Esophagus mucosa (tissue), 1 donor: ENCODE measurements around the gene ALDH1L2. TPM values are rescaled to one million over a fixed set of nuclear protein-coding genes. Genes with fewer than 3 reads are reported as not detected.

ENCODE experiments used
- ATAC-seq: fragments of 200-7000 bp; cut with Tn5 transposase; one replicate; pipeline ENCODE4 v1.9.1; 2020
- total RNA-seq: library from RNA; stranded (reverse); gene quantifications from one replicate; pipeline ENCODE4 v1.2.4, GENCODE V29; 2023
- donor health status: DM: yes; HTN: yes; CAD: no.

Gene ALDH1L2
- total RNA-seq, 1 donor from 2014 or later = 6.0 TPM

DNA sequence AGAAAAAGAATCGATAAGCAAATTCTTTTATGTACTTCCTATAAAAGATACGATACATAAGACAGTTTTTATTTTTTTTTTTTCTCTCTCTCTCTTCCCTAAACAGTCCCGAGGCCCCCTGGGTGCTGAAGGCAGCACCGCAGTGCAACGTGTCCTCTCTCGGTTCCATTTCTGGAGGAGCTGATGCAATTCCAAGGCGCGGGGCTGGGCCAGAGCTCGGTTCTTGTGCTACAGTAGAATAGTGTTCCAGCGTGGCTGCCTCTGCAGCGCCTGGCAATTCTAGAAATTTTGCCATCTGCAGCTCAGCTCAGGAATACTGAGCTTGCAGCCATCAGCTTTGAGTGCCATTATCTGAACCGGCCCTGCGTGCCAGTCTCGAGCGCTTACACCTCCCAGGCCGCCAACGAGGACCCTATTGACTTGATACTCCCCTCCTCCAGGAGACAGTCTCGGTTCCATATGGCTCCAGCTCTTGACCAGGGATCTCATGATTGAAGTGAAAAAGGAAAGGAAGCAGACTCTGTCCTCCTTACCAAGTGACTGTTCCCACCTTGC, 630 bp downstream of the ALDH1L2 start:
- peak; percentile 54 for ATAC-seq

- no peak for ATAC-seq
Measured at GRCh38 chr12:105083031-105083430, 1.2 kb downstream of the ALDH1L2 start.

- ATAC-seq = peak; percentile 49
Measured at GRCh38 chr12:105078712-105079570, 5.3 kb downstream of the ALDH1L2 start.

DNA sequence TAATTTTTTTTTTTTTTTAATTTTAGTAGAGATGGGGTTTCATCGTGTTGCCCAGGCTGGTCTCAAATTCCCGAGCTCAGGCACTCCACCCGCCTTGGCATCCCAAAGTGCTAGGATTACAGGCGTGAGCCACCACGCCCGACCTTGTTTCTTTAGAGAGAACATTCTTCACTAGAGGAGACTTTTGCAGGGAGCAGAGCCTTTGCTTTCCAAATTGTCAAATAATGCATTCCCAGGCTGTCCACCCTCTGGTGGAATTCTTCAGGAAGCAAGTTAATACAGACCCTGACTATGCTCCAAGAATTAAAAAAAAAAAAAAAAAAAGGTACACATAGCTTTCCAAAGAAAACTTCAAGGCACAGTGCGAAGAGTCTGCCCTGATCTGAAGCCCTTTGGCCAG, 6.8 kb downstream of the ALDH1L2 start:
- ATAC-seq = no peak

GRCh38 chr12:105076913-105077312, 7.3 kb downstream of the ALDH1L2 start:
- no peak for ATAC-seq

- ATAC-seq = peak; percentile 66
Measured at GRCh38 chr12:105076098-105076497, 8.2 kb downstream of the ALDH1L2 start.

DNA sequence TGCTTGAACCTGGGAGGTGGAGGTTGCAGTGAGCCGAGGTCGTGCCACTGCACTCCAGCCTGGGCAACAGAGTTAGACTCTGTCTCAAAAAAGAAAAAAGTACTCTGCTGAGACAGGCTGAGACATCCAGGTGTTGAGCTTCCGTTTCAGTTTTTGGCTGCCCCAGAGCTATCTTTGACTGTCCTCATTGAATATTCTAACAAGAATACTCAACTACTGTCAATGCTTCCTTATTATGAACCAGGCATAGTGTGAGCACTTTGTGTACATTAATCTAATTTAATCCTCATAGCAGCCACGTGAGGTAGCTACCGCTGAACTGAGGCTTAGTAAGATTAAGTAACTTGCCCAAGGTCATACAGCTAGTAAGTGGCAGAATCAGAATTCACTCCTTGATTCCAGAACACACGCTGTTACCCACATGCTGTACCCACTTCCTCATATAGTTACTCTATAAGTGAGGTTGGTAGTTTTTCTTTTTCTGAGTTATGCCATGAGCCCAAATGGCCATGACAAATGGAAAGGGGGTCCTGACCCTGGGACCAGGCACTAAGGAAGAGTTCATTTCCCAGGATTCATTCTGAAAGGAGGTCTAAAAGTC, 11.3 kb downstream of the ALDH1L2 start:
- peak; percentile 88 for ATAC-seq

DNA sequence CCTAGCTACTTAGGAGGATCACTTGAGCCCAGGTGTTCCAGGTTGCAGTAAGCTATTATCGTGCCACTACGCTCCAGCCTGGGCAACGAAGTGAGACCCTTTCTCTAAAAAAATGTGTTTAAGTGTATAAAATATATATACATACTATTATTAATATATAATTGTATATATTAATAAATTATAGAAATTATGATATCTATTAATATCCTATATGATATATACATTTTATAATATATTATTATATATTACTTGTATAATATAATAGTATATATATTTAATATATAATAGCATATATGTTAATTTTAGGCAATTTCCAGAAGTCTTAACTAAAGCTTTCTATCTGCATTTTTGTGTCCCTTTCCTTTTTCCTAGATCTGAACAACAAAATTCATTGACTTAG, 12.3 kb downstream of the ALDH1L2 start:
- ATAC-seq = no peak

DNA sequence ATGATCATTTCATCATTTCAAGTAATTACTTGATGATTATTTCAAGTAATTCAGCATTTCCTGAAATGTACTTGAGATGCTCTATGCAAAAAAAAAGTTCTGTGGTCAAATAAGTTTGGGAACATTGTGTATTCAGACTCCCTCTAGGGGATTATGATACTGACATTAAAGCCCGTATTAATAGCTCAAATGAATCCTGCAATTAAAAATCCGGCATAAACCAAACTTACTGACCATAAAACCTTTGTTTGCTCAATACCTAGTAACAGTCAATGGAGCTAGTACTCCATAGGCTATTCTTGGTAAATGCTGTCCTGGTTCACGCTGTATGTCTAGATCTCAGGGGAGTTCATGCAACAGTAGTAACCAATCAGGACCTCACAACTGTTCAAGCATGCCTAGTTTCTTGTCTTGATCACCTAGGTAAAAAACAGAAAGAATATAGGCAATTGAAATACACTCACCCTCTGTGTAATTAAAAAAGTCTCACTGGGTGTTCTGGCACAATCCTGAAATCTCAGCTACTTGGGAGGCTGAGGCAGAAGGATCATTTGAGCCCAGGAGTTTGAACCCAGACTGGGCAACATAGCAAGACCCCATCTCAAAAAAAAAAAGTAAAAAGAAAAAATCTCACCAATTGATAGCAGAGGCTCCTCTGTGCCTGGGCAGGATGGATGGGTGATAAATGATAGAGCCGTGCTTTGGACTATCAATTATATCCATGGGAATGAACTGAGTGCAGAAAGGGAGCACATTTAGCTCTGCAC, 14.1 kb downstream of the ALDH1L2 start:
- ATAC-seq = no peak

GRCh38 chr12:105067511-105068031, 16.7 kb downstream of the ALDH1L2 start:
- no peak for ATAC-seq

DNA sequence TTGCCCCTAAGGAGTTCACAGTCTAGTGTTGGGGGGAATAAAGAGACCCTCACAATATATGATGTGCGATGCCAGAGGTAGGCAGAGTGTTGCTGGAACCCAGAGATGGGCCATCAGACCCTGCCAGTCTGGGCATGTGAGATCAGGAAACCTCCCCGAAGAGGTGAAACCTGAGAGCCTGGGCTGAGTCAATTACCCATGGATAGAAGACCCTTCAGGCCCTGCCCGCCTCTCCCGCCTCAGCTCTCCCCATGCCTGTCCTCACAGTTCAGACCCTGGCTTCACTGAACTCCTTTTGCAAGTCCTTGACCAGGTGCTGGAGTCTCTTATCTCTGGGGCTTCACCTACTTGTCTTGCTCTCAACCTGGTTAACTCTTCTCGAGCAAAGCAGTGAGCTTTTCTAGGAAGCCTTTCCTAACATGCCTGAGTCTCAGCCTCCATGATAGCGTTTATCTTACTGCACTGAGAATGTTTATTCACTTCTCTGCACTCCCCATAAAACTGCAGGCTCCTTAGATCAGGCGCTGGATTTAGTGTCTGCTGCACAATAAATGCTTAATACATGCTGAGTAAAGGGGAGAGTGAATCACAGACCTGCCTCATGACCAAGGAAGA, 19.6 kb downstream of the ALDH1L2 start:
- no peak for ATAC-seq

GRCh38 chr12:105060715-105061378, 23.4 kb downstream of the ALDH1L2 start:
- ATAC-seq = peak; percentile 67

DNA sequence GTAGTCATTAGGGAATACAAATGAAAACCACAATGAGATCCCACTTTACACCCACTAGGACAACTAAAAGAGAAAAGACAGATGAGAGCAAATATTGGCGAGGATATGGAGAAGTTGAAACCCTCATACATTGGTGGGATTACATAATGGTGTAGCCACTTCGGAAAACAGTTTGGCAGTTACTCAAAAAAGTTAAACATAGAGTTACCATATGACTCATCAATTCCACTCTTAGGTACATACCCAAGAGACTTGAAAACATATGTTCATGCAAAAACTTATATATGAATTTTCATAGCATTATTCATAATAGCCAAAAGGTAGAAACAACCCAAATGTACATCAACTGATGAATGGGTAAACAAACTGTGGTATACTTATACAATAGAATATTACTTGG, 27.1 kb downstream of the ALDH1L2 start:
- no peak for ATAC-seq

GRCh38 chr12:105053116-105053572, 31.1 kb downstream of the ALDH1L2 start:
- ATAC-seq = peak; percentile 82

DNA sequence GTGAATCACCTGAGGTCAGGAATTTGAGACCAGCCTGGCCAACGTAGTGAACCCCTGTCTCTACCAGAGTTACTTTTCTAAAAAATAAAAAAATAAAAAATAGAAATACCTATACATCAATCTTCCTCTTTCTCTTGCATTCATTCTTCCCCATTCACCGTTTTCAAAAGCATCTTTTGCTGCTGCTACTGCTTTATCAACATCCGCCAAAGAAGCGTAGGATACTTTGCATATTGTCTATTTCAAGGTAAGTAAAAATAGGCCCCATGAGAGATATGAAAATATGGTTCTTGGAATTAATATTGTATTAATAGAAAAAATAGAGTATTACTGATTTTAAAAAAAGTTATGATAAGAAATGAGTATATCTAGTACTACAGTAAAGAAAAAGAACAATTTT, 32.3 kb downstream of the ALDH1L2 start:
- no peak for ATAC-seq

- no peak for ATAC-seq
Measured at GRCh38 chr12:105048315-105048714, 35.9 kb downstream of the ALDH1L2 start.

DNA sequence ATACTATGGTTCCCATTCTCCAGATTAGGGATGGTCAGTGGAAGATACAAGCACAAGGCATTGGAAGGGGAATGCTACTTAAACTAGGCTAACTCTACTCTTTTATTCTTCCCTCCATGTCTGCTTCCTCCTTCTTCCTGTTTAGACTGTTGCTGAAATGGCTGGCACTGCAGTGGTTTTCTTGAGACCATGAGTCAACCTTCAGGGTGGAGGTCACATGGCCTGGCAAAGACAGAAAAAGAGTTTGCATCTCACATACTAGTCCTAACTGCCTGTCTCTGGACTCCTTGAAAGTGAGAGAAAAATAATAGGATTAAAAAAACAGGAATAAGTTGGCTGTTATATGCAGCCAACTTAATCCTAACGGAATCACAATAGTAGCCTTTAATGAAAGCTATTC, 37.0 kb downstream of the ALDH1L2 start:
- ATAC-seq = no peak

GRCh38 chr12:105041186-105041585, 43.1 kb downstream of the ALDH1L2 start:
- no peak for ATAC-seq

GRCh38 chr12:105040476-105040875, 43.8 kb downstream of the ALDH1L2 start:
- no peak for ATAC-seq

DNA sequence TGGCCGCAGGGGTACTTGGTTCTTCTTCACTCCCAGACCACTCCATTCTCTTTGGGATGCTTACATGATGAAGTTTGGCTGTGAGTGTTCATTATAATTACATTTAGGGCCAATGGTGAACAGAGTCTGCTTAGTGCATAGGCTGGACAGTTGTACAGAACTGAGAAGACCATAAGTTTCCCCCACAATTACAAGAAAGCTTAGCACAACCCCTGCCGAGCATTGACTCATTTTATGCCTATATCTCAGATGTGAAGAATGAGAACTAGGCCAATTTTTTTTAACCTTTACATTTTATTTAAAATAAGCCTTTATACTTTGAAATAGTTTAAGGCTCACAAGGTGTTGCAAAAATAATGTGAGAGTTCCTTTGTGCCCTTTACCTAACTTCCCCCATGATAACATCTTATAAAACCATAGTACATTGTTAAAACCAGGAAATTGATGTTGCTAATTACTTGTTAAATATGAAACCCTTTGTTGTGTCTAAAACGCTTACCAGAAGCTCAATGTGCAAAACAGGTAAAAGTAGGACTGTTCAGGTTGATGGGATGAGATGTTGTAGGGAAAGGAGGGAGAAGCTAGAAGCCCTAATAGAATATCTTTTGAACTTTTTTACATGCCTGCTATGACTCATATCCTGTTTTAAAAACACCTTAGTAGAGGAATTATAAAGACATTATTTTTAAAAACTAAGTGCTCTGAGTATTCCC, 47.2 kb downstream of the ALDH1L2 start:
- no peak for ATAC-seq

- ATAC-seq = no peak
Measured at GRCh38 chr12:105033851-105034250, 50.4 kb downstream of the ALDH1L2 start.
